ENCODE results near the gene TCEANC2.
"Not testable (repeated sequence)": the region's sequence is repeated elsewhere in the genome, so short reads cannot be mapped to it uniquely, and the experiment has no call there.

The TCEANC2 gene

DNA sequence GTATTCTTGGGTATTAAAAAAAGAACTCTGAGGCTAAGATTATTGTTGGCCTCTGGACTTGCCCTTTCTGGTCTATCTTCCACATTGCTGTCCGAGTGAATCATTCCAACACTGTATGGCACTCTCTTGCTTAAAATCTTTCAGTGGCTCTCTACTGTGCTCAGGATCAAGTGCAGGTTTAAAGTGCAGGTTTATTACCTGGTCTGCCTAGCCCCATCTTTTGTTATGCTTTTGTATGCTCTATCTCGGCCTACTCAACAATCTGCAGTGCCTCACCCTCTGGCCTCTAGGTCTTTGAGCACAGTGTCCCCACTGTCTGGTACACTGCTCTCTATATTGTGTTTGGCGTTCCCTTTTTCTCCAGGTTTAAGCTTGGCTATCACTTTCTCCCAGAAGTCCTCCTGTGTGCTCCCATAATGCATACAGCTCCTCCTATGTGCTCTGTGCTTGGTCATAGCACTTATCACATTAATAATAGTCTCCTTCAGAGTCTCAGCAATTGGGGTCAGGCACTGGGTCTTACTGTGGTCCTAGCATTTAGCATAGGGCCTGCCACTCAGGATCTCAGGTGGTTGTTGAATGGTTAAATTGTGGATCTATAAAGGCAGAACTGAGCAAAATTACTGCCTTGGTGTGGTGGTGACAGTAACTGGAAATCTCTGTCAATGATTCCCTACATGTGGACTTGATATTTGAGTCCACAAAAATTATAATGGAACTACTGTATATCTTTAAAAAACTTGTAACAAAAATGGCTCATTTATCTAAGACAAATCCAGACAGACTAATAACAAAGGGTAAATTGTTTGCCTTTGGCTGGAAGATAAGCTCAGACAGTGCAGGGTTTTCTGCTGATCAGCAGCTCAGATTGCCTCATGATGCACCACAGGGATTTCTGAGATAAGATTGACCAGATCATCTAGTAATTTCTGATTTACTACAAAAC lies 24.8 kb upstream of the TCEANC2 start:
- no peak for ATAC-seq

DNA sequence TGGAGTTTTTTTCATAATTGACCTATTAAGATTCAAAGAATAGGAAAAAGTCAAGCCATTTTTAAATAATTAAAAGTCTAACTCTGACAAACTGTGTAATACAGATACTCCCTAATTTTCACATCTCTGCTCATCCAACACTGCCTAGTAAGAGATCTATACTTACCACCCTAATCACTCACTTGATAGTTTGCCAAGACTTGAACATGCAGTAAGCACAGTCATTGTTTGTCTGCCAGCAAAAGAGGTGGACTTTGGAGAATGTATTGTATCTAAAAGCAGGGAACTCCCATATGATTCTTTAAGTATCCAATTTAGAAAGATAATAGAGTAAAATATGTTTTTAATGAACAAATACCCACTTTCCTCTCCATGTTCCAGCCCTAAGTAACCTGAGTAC lies 15.9 kb upstream of the TCEANC2 start:
- ATAC-seq, result no peak

DNA sequence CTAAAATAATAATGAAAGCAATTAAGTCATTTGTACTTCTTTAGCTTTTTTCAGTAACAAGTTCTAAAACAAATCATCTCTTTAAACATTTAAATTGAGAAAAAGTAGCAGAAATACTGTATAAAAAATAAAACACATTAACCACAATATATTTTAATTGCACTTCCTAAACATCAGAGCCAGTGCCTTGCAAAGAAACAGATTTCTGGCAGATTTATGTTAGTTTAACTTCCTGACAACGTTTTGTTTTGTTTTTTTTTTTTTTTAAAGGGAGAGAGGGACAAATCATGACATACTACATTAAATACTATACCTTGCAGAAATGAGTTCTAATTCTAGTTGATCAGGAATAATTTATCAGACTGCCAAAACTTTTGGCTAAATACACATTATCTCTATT lies 11.6 kb upstream of the TCEANC2 start:
- ATAC-seq, result no peak

DNA sequence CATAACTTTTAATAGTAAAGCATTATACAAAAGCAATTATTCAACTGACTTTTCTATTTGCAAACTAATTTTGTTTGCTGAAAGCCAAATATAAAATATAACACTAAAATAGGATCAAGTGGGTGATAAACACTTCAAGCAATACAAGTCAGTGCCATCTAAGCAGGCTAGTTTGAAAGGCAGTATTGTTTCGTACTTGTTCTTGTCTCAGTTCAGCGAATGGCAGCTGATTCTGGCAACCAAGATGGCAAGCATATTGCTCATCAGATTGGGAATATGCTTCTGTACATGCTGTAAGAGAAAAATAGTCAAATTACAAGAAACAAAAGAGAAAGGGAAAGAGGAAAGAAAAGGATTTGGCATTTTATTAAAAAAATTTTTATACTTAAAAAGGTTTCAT lies 7.9 kb upstream of the TCEANC2 start:
- no peak for ATAC-seq

DNA sequence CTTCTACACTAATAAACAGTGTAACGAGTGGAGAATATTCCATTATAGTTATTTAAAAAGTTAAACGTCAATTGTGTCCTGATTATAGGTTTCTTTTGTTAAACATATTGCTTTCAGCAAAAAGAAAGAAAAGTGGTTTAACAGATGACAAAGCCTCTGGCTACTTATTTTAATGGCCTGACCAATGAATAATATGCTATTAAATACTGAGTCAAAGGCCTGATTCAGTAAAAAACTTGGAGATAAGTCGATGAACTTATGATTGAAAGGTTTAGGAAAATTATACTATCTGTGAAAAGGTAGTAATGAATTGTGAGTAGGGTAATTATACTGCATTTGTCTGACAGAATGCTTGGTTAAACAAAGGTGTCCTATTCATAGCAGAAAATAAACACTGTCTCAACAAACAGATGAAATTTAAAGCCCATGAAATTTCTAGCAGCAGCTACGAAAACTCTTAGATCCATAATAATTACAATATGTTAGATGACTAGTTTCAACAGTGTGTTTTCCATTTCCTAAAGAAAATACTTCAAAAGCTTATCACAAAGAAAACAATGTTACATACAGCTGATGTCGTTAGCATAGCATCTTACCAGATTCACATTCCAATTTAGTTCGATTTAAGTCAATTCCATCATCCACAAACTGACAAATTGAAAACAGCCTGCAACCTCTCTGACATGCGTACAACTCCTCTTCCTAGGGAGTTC lies 6.6 kb upstream of the TCEANC2 start:
- ATAC-seq, result no peak

DNA sequence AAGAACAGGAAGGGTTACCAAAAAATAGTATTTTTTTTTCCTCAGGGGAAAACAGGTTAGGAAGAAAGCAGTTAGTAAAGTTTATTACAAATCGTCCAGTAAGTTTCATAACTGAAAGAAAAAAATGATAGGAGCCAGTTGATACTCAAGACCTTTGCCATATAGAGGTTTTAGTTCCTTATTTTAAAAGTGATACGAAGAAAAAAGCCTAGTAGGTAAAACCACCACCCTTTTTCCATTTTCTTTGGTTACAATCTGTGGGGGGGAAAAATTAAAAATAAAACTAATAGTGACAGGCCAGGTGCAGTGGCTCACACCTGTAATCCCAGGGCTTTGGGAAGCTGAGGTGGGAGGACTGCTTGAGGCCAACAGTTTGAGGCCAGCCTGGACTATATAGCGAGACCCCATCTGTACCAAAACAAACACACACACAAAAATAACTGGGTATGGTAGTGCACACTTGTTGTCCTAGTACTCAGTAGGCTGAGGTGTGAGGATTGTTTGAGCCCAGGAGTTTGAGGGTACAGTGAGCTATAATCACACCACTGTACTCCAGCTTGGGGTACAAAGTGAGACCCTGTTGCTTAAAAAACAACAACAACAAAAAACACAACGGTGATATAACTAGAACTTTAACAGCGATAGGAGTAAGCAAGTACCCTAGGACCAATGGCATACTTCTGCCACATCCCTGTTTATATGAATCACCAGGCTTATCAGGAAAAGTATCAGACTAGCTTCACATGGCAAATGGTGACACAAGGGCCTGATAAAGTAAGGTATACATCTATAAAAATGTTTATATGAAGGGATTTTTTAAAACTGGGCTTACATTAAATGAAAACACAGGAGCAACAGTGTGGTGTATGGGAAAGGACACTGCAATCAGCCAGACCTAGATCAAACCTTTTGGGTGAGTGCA lies 5.8 kb upstream of the TCEANC2 start:
- ATAC-seq, result no peak

- not testable (repeated sequence) for ATAC-seq
Measured at GRCh38 chr1:54050435-54050834, 3.0 kb upstream of the TCEANC2 start.

GRCh38 chr1:54051933-54052430 lies 1.4 kb upstream of the TCEANC2 start:
- no peak for ATAC-seq

DNA sequence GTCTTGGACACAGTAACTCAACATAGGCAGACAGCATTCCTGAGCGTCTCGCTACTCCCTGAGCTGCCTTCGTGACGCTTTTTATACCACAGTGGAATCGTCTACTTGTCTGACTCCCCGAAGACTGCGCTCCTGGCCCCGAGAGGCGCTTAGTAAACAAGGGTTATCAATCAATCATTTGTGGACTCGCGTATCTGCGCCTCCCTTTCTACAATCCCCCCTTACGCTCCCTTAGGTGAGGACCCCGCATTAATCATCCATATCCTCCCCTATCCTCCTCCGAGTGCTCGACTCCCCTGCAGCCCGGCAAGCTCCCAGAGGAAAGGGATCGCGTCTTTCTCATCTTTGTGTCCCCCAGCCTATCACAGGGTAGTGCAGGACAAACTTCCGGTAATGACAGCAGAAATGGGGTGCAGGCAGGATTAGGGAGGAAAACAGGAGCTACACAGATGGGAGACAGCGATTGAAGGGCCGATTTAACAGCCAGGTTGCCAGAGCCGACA lies 926 bp upstream of the TCEANC2 start:
- ATAC-seq, result peak; percentile 6 to 13

DNA sequence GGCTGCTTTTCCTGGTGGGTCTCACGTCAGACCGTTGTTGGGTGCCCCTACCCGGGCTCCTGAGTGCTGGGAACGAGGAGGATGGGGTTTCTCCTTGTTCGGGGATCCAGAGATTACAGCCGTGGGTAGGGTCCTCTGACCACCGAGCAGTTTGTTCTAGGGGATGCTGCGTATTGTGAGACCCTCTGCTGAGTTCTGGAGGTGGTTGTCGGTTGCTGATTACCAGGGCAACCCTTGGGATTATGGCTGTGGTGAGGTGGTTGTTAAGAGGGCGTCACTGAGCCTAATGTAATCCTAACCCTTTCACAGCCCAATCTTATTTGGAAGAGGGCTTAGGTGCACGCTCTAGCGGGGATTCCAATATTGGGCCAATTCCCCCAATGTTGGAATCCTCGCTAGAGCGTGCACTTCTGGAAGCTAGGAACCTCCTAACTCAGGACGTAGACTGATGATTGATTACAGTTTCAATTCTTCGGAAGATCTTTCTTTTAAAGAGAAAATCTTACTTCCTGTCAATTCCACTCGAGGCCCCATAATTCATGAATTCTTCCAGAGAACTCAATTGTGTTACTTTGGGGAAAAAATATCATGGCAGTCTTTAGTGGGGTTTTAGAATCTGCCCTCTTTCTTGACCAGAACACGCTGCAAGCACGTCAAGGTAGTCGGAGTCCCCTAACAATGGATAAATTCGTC lies 483 bp downstream of the TCEANC2 start:
- ATAC-seq, result no peak

DNA sequence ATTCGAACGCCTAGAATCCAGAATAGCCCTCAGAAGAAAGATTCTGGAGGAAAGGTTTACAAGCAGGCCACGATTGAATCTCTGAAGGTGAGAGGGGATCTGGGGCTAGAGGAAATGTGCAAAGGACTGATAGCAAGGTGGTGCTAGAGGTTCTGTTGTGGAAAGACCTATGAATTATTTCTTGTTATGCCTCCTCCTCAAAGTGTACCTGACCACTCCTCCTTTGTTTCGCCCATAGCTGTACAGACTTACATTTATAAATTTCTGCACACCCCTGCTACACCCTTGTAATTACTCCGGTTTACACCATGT lies 986 bp downstream of the TCEANC2 start:
- no peak for ATAC-seq

- ATAC-seq, result no peak
Measured at GRCh38 chr1:54064299-54064698, 10.9 kb downstream of the TCEANC2 start.

DNA sequence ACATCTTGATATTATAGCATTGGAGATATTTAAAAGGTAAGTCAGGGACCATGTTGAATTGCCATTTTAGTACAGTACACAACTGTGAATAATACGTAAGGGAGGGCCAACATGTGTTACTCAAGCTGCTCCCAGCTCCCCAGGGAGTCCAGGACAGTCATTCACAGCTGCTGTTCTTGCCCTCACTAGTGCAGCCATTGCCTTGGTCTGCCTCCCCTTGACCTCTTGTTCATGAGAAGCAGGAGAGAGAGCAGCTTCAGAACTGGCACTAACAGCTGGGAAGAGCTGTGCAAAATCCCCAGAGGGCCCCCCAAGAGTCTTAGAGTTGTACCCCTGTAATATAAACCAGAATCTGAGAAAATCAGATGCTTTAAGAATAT lies 16.4 kb downstream of the TCEANC2 start:
- peak in 1 of 2 donors; percentile 7 for ATAC-seq

- ATAC-seq, result peak; percentile 76 to 77
Measured at GRCh38 chr1:54070171-54070837, 16.9 kb downstream of the TCEANC2 start.

GRCh38 chr1:54077359-54077758 lies 24.0 kb downstream of the TCEANC2 start:
- ATAC-seq, result no peak

DNA sequence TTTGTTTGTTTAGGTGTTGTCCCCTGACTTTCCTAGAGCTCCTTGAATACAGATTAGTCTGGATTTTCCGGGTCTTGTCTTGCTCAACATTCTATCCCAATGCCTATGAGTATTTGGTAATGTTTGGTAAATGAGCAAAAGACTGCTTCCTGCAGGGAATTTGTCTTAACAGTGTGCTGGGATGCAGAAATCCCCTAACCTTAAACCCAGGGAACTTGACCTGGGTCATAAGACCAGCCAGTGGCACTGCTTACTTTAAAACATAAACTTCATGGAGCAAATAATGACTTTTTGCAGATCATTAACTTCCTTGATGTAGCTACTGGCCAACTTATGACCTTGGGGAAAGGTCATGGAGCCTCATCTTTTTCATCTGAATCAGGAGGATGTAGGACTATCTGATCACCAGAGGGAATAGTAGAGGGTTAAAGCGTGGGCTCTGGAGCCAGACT lies 27.2 kb downstream of the TCEANC2 start:
- no peak for ATAC-seq

- peak; percentile 60 to 77 for ATAC-seq
Measured at GRCh38 chr1:54081306-54082270, 28.2 kb downstream of the TCEANC2 start.

- ATAC-seq, result no peak
Measured at GRCh38 chr1:54084794-54085193, 31.4 kb downstream of the TCEANC2 start.

DNA sequence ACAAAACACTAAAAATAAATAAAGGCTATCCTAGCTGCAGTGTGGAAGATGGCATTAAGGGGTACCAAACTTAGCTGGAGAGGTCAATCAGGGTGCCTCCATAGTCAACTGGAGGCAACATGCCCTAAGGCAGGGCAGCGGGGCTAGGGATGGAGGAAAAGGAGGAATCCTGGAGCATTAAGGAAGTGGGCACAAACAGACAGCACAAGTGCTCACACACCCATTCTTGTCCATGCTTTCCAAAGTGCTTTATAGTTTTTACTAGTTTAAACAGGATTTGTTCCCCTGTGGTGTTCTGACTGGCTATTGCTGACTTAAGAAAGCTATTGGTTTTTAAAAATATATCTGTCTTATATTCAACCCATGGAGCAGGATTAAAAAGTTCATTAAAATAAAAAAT lies 33.3 kb downstream of the TCEANC2 start:
- no peak for ATAC-seq

DNA sequence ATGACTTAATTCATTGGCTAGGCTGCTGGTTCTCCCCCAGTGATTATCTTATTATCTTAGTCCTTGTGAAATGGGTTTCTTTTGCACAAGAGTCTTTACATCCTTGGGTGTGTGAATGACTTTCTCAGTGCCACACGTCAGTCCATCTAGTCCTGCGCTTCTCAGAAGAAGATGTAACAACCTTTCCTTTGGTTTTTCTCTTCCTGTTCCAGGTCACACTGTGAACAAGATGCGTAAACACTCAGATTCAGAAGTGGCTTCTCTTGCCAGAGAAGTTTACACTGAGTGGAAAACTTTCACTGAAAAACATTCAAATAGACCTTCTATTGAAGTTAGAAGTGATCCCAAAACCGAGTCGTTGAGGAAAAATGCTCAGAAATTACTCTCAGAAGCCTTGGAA lies 35.0 kb downstream of the TCEANC2 start:
- ATAC-seq, result no peak

All from activated CD4-positive, CD25-positive, alpha-beta regulatory T cell treated with anti-CD3 and anti-CD28 coated beads, Interleukin-2, amount 50 U/mL, for 24 hours (primary cell).